DMS79 (cell line): Measurements from ENCODE around the gene PDIK1L.
A peak's percentile ranks its signal among the peaks of the same experiment; 100 is the strongest.

Experiments
- DNase-seq: peaks from one replicate; lab custom pipeline; 2025; lab: John Stamatoyannopoulos, UW

Gene PDIK1L

GRCh38 chr1:26155370-26156284, 44.0 kb downstream of the PDIK1L start:
- DNase-seq, result no peak

GRCh38 chr1:26156285-26157038, 44.8 kb downstream of the PDIK1L start:
- DNase-seq, result no peak

- DNase-seq, result no peak
Measured at GRCh38 chr1:26158271-26158907, 46.8 kb downstream of the PDIK1L start.

- DNase-seq, result no peak
Measured at GRCh38 chr1:26158908-26159742, 47.5 kb downstream of the PDIK1L start, which contains the start of gene FAM110D. TSS of gene FAM110D (plus strand) at chr1:26159079. CDS start at chr1:26161292, 2,213 bp downstream.

GRCh38 chr1:26159743-26160039, 48.1 kb downstream of the PDIK1L start:
- no peak for DNase-seq

- no peak for DNase-seq
Measured at GRCh38 chr1:26160527-26161414, 49.1 kb downstream of the PDIK1L start.

- DNase-seq, result no peak
Measured at GRCh38 chr1:26161415-26162219, 50.0 kb downstream of the PDIK1L start.

- DNase-seq, result no peak
Measured at GRCh38 chr1:26162220-26162709, 50.6 kb downstream of the PDIK1L start.

- no peak for DNase-seq
Measured at GRCh38 chr1:26163684-26164035, 52.0 kb downstream of the PDIK1L start.

GRCh38 chr1:26164036-26164860, 52.6 kb downstream of the PDIK1L start:
- no peak for DNase-seq

- DNase-seq, result no peak
Measured at GRCh38 chr1:26164861-26165842, 53.5 kb downstream of the PDIK1L start.

GRCh38 chr1:26166719-26167281, 55.2 kb downstream of the PDIK1L start:
- DNase-seq, result no peak

GRCh38 chr1:26168410-26169197, 57.0 kb downstream of the PDIK1L start, which contains the start of gene C1orf232:
TSS of gene C1orf232 (minus strand) at chr1:26168963. CDS start at chr1:26168499, 464 bp downstream.
- DNase-seq, result peak; percentile 82

GRCh38 chr1:26169198-26169554, 57.6 kb downstream of the PDIK1L start:
- DNase-seq, result no peak

- peak; percentile 63 for DNase-seq
Measured at GRCh38 chr1:26169669-26170471, 58.2 kb downstream of the PDIK1L start, which contains the start of gene ZNF593. TSS of gene ZNF593 (plus strand) at chr1:26169908. CDS start at chr1:26169984, 76 bp downstream.

- no peak for DNase-seq
Measured at GRCh38 chr1:26170472-26170821, 58.8 kb downstream of the PDIK1L start.
